Measurements from ENCODE around the gene EIF2B2. TPM values are rescaled to one million over a fixed set of nuclear protein-coding genes. Genes with fewer than 3 reads are reported as not detected.

EIF2B2 gene
- total RNA-seq, 2 donors from 2014 or later, result 35.0 to 41.6 TPM

DNA sequence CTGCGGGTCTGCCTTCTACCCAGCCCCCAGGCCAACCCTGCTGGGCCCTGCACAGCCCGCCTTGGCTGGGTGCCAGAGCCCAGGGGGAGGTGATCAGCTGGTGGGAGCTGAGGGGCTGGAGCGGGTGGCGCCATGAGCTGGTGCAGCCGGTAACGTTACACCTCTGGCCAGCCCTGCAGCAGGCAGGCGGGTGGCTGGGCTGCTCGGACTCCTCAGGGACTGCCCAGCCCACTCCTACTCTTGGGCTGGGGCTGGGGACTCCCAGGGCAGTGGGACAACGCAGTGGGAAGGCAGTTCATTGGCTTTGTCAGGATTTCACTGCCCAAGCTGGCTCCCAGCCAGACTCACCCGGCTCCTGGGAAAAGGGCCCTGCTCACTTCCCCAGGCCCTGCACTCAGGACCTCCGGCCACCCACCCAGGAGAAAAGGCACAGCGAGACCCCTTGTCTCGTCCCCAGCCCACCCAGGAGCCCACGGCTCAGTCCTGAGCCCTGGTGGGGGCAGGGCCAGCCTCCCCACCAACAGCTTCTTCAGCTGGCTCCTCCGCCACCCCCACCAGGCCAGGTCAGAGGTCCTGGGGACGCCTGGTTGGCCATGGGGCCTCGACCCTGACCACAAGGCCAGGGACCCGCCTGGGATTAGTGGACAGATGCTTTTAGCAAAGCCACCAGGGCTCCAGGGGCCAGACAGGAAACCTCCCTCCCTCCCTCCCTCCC is 48.3 kb upstream of the EIF2B2 start:
- Mint-ChIP-seq H3K36me3 (ENCODE audit: low read depth) (no peaks in the 10 kb centered on the region), H3K9me3 (no peaks in the 10 kb centered on the region), H3K4me3 (peak overlapping the region; percentile 43), H3K27me3 (ENCODE audit: insufficient read depth) (peaks cover 15% of the 10 kb centered on the region), H3K4me1 (peaks cover 17% of the 10 kb centered on the region), H3K27ac (no peak overlapping the region)
- DNase-seq, result no peak
- Histone ChIP-seq H3K4me1 (ENCODE audit: control insufficient read depth, insufficient read depth, low read length) (peaks cover 11% of the 10 kb centered on the region), H3K27me3 (ENCODE audit: control insufficient read depth, insufficient read depth, low read length, poor library complexity, severe bottlenecking) (peaks cover 24% of the 10 kb centered on the region), H3K9ac (ENCODE audit: extremely low read depth, low read length, poor library complexity, severe bottlenecking) (no peak overlapping the region), H3K36me3 (ENCODE audit: control insufficient read depth, insufficient read depth, low read length) (no peaks in the 10 kb centered on the region), H3K4me3 (ENCODE audit: low read length) (no peak overlapping the region), H3K27ac (ENCODE audit: low read depth, low read length) (no peak overlapping the region), H3K9me3 (ENCODE audit: control insufficient read depth, low read length) (no peaks in the 10 kb centered on the region)
- TF ChIP-seq, protein P1, sequence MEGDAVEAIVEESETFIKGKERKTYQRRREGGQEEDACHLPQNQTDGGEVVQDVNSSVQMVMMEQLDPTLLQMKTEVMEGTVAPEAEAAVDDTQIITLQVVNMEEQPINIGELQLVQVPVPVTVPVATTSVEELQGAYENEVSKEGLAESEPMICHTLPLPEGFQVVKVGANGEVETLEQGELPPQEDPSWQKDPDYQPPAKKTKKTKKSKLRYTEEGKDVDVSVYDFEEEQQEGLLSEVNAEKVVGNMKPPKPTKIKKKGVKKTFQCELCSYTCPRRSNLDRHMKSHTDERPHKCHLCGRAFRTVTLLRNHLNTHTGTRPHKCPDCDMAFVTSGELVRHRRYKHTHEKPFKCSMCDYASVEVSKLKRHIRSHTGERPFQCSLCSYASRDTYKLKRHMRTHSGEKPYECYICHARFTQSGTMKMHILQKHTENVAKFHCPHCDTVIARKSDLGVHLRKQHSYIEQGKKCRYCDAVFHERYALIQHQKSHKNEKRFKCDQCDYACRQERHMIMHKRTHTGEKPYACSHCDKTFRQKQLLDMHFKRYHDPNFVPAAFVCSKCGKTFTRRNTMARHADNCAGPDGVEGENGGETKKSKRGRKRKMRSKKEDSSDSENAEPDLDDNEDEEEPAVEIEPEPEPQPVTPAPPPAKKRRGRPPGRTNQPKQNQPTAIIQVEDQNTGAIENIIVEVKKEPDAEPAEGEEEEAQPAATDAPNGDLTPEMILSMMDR (conservative IDR thresholded peaks at IDR 0.05), result no peak
- WGBS, 2 experiments (ENCODE audit: insufficient coverage in 1 of 2, insufficient read length in 1 of 2), result 66 to 81% methylated on average over 10 to 18 of the region's 18 CpGs

DNA sequence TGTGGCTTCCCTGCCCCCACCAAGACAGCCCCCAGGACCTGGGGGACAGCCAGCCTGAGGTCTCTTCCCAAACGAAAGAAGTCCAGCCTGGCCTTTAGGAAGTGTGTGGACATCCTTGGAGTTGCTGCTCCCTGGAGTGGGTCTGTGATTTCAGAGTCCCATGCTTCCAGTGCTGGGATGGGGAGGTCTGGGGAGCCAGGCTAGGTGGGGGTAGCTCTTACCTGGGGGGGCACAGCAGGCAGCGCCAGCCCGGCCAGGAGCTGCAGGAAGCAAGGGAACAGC is 47.8 kb upstream of the EIF2B2 start:
- Histone ChIP-seq H3K9ac (ENCODE audit: extremely low read depth, low read length, poor library complexity, severe bottlenecking) (no peak overlapping the region), H3K9me3 (ENCODE audit: control insufficient read depth, low read length) (no peaks in the 10 kb centered on the region), H3K4me1 (ENCODE audit: control insufficient read depth, insufficient read depth, low read length) (peaks cover 11% of the 10 kb centered on the region), H3K27me3 (ENCODE audit: control insufficient read depth, insufficient read depth, low read length, poor library complexity, severe bottlenecking) (peaks cover 24% of the 10 kb centered on the region), H3K36me3 (ENCODE audit: control insufficient read depth, insufficient read depth, low read length) (no peaks in the 10 kb centered on the region), H3K4me3 (ENCODE audit: low read length) (peak overlapping the region; percentile 64), H3K27ac (ENCODE audit: low read depth, low read length) (no peak overlapping the region)
- no peak overlapping the region for H3K27ac Mint-ChIP-seq
- H3K27me3 Mint-ChIP-seq (ENCODE audit: insufficient read depth), result peaks cover 15% of the 10 kb centered on the region
- H3K4me3 Mint-ChIP-seq, result peak overlapping the region; percentile 43
- peaks cover 16% of the 10 kb centered on the region for H3K4me1 Mint-ChIP-seq
- DNase-seq, result no peak
- H3K36me3 Mint-ChIP-seq (ENCODE audit: low read depth), result no peaks in the 10 kb centered on the region
- H3K9me3 Mint-ChIP-seq, result no peaks in the 10 kb centered on the region
- TF ChIP-seq, protein P1 (conservative IDR thresholded peaks at IDR 0.05), result no peak
- 75% methylated on average over 3 of the region's 3 CpGs; no CpG with 5 or more reads in 1 of the 2 experiments for WGBS, 2 experiments (ENCODE audit: insufficient coverage in 1 of 2, insufficient read length in 1 of 2)

DNA sequence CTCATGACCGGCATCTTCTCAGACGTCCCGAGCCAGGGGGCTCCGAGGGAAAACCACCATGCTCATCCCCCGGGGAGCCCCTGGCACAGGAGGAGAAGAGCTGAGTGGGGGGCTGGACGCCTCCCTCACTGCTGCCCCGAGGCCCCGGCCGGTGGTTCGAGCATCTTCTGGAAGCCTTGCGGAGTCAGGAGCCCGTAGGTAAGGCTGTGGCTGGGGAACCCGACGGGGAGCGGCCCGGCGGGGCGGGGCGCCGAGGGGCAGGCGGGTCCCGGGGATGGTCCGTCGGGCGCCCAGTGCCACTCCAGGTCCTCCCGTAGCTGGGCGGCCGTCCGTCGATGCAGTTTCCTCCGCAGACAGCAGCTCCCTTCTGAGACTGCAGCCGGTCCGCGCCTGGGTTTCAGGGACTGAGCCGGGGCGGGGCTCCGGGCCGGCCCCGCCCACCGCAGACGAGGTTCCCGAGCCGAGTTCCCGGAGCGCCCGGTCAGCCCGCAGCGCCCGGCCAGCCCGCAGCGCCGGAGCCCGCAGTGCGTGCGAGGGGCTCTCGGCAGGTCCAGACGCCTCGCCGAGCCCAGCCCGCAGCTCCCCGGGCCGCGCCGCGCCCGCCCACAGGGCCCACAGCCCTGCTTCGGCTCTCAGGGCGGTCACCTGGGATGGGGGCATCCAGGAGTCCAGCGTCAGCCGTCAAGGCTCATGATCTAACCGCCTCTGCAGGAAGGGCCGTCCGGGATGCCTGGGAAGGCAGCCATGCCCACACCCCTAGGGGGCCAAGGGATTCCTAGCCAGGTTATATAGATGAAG is 47.3 kb upstream of the EIF2B2 start, which contains the start of gene PGF:
PGF (minus strand) TSS at position 369 of the 798 bp plus-strand sequence; CDS start at position 14, 355 bp downstream.
- Mint-ChIP-seq H3K27ac (no peak within 1 kb of the TSS), H3K27me3 (ENCODE audit: insufficient read depth) (peaks cover 15% of the 10 kb centered on the region), H3K4me3 (peak within 1 kb of the TSS; percentile 43), H3K36me3 (ENCODE audit: low read depth) (no peaks in the 10 kb centered on the region), H3K4me1 (peaks cover 10% of the 10 kb centered on the region), H3K9me3 (no peaks in the 10 kb centered on the region)
- 14 to 15% methylated on average over 37 to 73 of the region's 73 CpGs for WGBS, 2 experiments (ENCODE audit: insufficient coverage in 1 of 2, insufficient read length in 1 of 2)
- no peaks in the 10 kb centered on the region for H3K9me3 ChIP-seq (ENCODE audit: control insufficient read depth, low read length)
- DNase-seq, result peak; percentile 91
- H3K4me3 ChIP-seq (ENCODE audit: low read length), result peak within 1 kb of the TSS; percentile 67
- TF ChIP-seq, protein P1 (conservative IDR thresholded peaks at IDR 0.05), result peak; percentile 18
- H3K36me3 ChIP-seq (ENCODE audit: control insufficient read depth, insufficient read depth, low read length), result no peaks in the 10 kb centered on the region
- H3K27me3 ChIP-seq (ENCODE audit: control insufficient read depth, insufficient read depth, low read length, poor library complexity, severe bottlenecking), result peaks cover 24% of the 10 kb centered on the region
- H3K27ac ChIP-seq (ENCODE audit: low read depth, low read length), result peak within 1 kb of the TSS; percentile 11
- peaks cover 11% of the 10 kb centered on the region for H3K4me1 ChIP-seq (ENCODE audit: control insufficient read depth, insufficient read depth, low read length)
- H3K9ac ChIP-seq (ENCODE audit: extremely low read depth, low read length, poor library complexity, severe bottlenecking), result no peak within 1 kb of the TSS
